Neural cell (in vitro differentiated cells): ENCODE measurements around the gene HIBCH. TPM values are rescaled to one million over a fixed set of nuclear protein-coding genes. Genes with fewer than 3 reads are reported as not detected.
"Not testable (repeated sequence)": the region's sequence is repeated elsewhere in the genome, so short reads cannot be mapped to it uniquely, and the experiment has no call there.

Experiments used
- H2AFZ ChIP-seq: fragments of 200-600, 300-800 bp; sonication (generic), shearing (Covaris generic); 2 replicates; pipeline ENCODE4 v1.6.0; 2014; ENCODE audit warnings: low read depth, mild to moderate bottlenecking, antibody characterized with exemption, low read length, moderate library complexity
- H3F3A ChIP-seq: fragments of 200-600 bp; shearing (Covaris generic); 2 replicates; pipeline ENCODE4 v1.6.1; 2016; ENCODE audit warnings: mild to moderate bottlenecking, moderate library complexity, mixed read lengths, antibody characterized with exemption, low read length; ENCODE audit not compliant: insufficient read depth, poor library complexity, severe bottlenecking
- H3K27ac ChIP-seq: fragments of 200-600, 300-800 bp; sonication (generic), shearing (Covaris generic); 2 replicates; pipeline ENCODE4 v1.5.1; 2014; ENCODE audit warnings: mild to moderate bottlenecking, low read length, moderate library complexity
- H3K27me3 ChIP-seq: fragments of 300-800, 200-600 bp; sonication (generic), shearing (Covaris generic); 2 replicates; pipeline ENCODE4 v1.6.0; 2014; ENCODE audit warnings: mild to moderate bottlenecking, low read depth, low read length, moderate library complexity; ENCODE audit not compliant: insufficient read depth
- H3K36me3 ChIP-seq: fragments of 300-800, 200-600 bp; sonication (generic), shearing (Covaris generic); 2 replicates; pipeline ENCODE4 v1.5.1; 2014; ENCODE audit warnings: mild to moderate bottlenecking, antibody characterized with exemption, low read length, moderate library complexity; ENCODE audit not compliant: insufficient read depth
- H3K4me2 ChIP-seq: fragments of 300-800, 200-600 bp; sonication (generic), shearing (Covaris generic); 2 replicates; pipeline ENCODE4 v1.6.0; 2014; ENCODE audit warnings: mild to moderate bottlenecking, low read length
- H3K4me3 ChIP-seq: fragments of 300-800, 200-600 bp; sonication (generic), shearing (Covaris generic); 2 replicates; pipeline ENCODE4 v1.5.1; 2014; ENCODE audit warnings: mild to moderate bottlenecking, low read length, moderate library complexity
- H3K79me2 ChIP-seq: fragments of 200-600 bp; shearing (Covaris generic); replicated peaks from 2 replicates; pipeline ENCODE4 v1.6.0; 2014; ENCODE audit warnings: mild to moderate bottlenecking, low read length, moderate library complexity; ENCODE audit not compliant: insufficient read depth
- H3K9ac ChIP-seq: fragments of 300-800, 200-600 bp; sonication (generic), shearing (Covaris generic); 2 replicates; pipeline ENCODE4 v1.6.1; 2016; ENCODE audit warnings: mild to moderate bottlenecking, low read length, mixed read lengths
- H3K9me2 ChIP-seq: fragments of 200-600 bp; shearing (Covaris generic); 2 replicates; pipeline ENCODE4 v1.6.1; 2016; ENCODE audit warnings: mild to moderate bottlenecking, low read length, mixed read lengths; ENCODE audit not compliant: insufficient read depth
- H3K9me3 ChIP-seq: fragments of 200-600, 300-800 bp; sonication (generic), shearing (Covaris generic); 2 replicates; pipeline ENCODE4 v1.6.1; 2016; ENCODE audit warnings: mild to moderate bottlenecking, mixed run types, low read length, moderate library complexity, mixed read lengths
- H4K20me1 ChIP-seq: fragments of 200-600 bp; shearing (Covaris generic); 2 replicates; pipeline ENCODE4 v1.6.1; 2016; ENCODE audit warnings: mild to moderate bottlenecking, mixed run types; ENCODE audit not compliant: insufficient read depth
- CTCF ChIP-seq: fragments of 450-650 bp; IDR thresholded peaks from 2 replicates; pipeline ENCODE4 v1.5.1; 2014; ENCODE audit warnings: antibody characterized with exemption, mild to moderate bottlenecking, moderate library complexity; ENCODE audit not compliant: poor library complexity, severe bottlenecking
- EP300 ChIP-seq: fragments of 450-650 bp; conservative IDR thresholded peaks from 2 replicates; pipeline ENCODE4 v1.6.1; 2014; ENCODE audit warnings: antibody characterized with exemption, mild to moderate bottlenecking, moderate library complexity; ENCODE audit not compliant: poor library complexity, severe bottlenecking
- EZH2 ChIP-seq: fragments of 200-600, 300-800 bp; shearing (Covaris generic), sonication (generic); IDR thresholded peaks from 2 replicates; pipeline ENCODE4 v1.6.1; 2014; ENCODE audit warnings: antibody characterized with exemption, low read length, borderline replicate concordance, mild to moderate bottlenecking; ENCODE audit not compliant: insufficient read depth, poor library complexity, severe bottlenecking
- MXI1 ChIP-seq: fragments of 450-650 bp; conservative IDR thresholded peaks from 2 replicates; pipeline ENCODE4 v1.6.1; 2014; ENCODE audit warnings: antibody characterized with exemption, mild to moderate bottlenecking; ENCODE audit not compliant: poor library complexity, severe bottlenecking
- POLR2AphosphoS5 ChIP-seq: IDR thresholded peaks from 2 replicates; pipeline ENCODE4 v1.6.1; 2012
- RAD21 ChIP-seq: fragments of 450-650 bp; conservative IDR thresholded peaks from 2 replicates; pipeline ENCODE4 v1.6.1; 2014; ENCODE audit warnings: antibody characterized with exemption, mild to moderate bottlenecking, moderate library complexity
- REST ChIP-seq: IDR thresholded peaks from 2 replicates; pipeline ENCODE4 v1.6.1; 2012; ENCODE audit warnings: borderline replicate concordance
- SMC3 ChIP-seq: fragments of 450-650 bp; conservative IDR thresholded peaks from 2 replicates; pipeline ENCODE4 v1.6.1; 2014; ENCODE audit warnings: antibody characterized with exemption, mild to moderate bottlenecking, moderate library complexity; ENCODE audit not compliant: poor library complexity
- TAF1 ChIP-seq: IDR thresholded peaks from 2 replicates; pipeline ENCODE4 v1.6.1; 2012; ENCODE audit warnings: low read depth
- polyA plus RNA-seq: library from polyadenylated mRNA; depleted of rRNA; stranded (reverse); fragments of >200 nt; gene quantifications from 2 replicates; pipeline ENCODE4 v1.2.3, GENCODE V29; 2014

HIBCH gene
- polyA plus RNA-seq, 1 donor from 2014 or later, result 17.8 TPM

- Histone ChIP-seq H2AFZ (no peak overlapping the region), H3K27me3 (no peaks in the 10 kb centered on the region), H3K36me3 (no peaks in the 10 kb centered on the region), H3F3A (no peaks in the 10 kb centered on the region), H3K9me2 (no peaks in the 10 kb centered on the region), H4K20me1 (no peaks in the 10 kb centered on the region), H3K4me3 (no peak overlapping the region), H3K9ac (no peak overlapping the region), H3K79me2 (no peaks in the 10 kb centered on the region), H3K4me2 (no peak overlapping the region), H3K27ac (no peak overlapping the region), H3K9me3 (no peaks in the 10 kb centered on the region)
- no peak for TF ChIP-seq RAD21
- no peak for TF ChIP-seq REST
- no peak for TF ChIP-seq POLR2AphosphoS5
- TF ChIP-seq EP300, result no peak
- TF ChIP-seq EZH2, result no peak
- TF ChIP-seq SMC3, result no peak
- no peak for TF ChIP-seq MXI1
- TF ChIP-seq TAF1, result no peak
- TF ChIP-seq CTCF, result no peak
Measured at GRCh38 chr2:190338453-190338852, 18.8 kb upstream of the HIBCH start.

- H3K36me3 ChIP-seq, result no peaks in the 10 kb centered on the region
- H3K4me3 ChIP-seq, result no peak overlapping the region
- H3K9me2 ChIP-seq, result no peaks in the 10 kb centered on the region
- no peaks in the 10 kb centered on the region for H3K27me3 ChIP-seq
- no peaks in the 10 kb centered on the region for H4K20me1 ChIP-seq
- no peaks in the 10 kb centered on the region for H3K79me2 ChIP-seq
- no peak overlapping the region for H2AFZ ChIP-seq
- H3K9ac ChIP-seq, result no peak overlapping the region
- no peak overlapping the region for H3K4me2 ChIP-seq
- H3K27ac ChIP-seq, result no peak overlapping the region
- TF ChIP-seq RAD21, result no peak
- no peak for TF ChIP-seq POLR2AphosphoS5
- no peak for TF ChIP-seq EP300
- no peak for TF ChIP-seq CTCF
- no peak for TF ChIP-seq SMC3
- no peak for TF ChIP-seq EZH2
- no peak for TF ChIP-seq REST
- no peaks in the 10 kb centered on the region for H3K9me3 ChIP-seq
- H3F3A ChIP-seq, result no peaks in the 10 kb centered on the region
Measured at GRCh38 chr2:190336420-190336819, 16.8 kb upstream of the HIBCH start.

GRCh38 chr2:190335584-190335983, 16.0 kb upstream of the HIBCH start:
- H3K79me2 ChIP-seq, H3K27me3 ChIP-seq, H3K4me2 ChIP-seq, H3K9me3 ChIP-seq, H3K9me2 ChIP-seq, H2AFZ ChIP-seq, H3K9ac ChIP-seq, H3K36me3 ChIP-seq, H4K20me1 ChIP-seq, H3K27ac ChIP-seq, H3K4me3 ChIP-seq, H3F3A ChIP-seq: not testable (repeated sequence)
